IPS-NIHi7 (cell line): ENCODE results near the gene PSMD14.
"Not testable (repeated sequence)": the region's sequence is repeated elsewhere in the genome, so short reads cannot be mapped to it uniquely, and the experiment has no call there.

Source experiments
- DNase-seq: peaks from one replicate; pipeline ENCODE4 v3.0.0; 2012; ENCODE audit warnings: mixed read lengths; ENCODE audit errors: extremely low spot score

Gene PSMD14

GRCh38 chr2:161308178-161308955 lies at the start of gene PSMD14:
Gene PSMD14 (plus strand): TSS chr2:161308425. CDS start chr2:161318826, 10,401 bp downstream.
- peak; percentile 88 for DNase-seq

- no peak for DNase-seq
Observed at GRCh38 chr2:161265874-161266273, 42.4 kb upstream of the PSMD14 start.

- no peak for DNase-seq
Observed at GRCh38 chr2:161269111-161269510, 39.1 kb upstream of the PSMD14 start.

- peak; percentile 32 for DNase-seq
Observed at GRCh38 chr2:161273038-161273760, 35.0 kb upstream of the PSMD14 start.

- DNase-seq: peak; percentile 63
Observed at GRCh38 chr2:161278564-161279229, 29.5 kb upstream of the PSMD14 start.

- DNase-seq: not testable (repeated sequence)
Observed at GRCh38 chr2:161279230-161279815, 28.9 kb upstream of the PSMD14 start.

GRCh38 chr2:161280906-161281323 lies 27.3 kb upstream of the PSMD14 start:
- DNase-seq: peak; percentile 20

GRCh38 chr2:161281615-161282310 lies 26.5 kb upstream of the PSMD14 start:
- DNase-seq: not testable (repeated sequence)

GRCh38 chr2:161282311-161282644 lies 25.9 kb upstream of the PSMD14 start:
- not testable (repeated sequence) for DNase-seq

GRCh38 chr2:161283926-161284325 lies 24.3 kb upstream of the PSMD14 start:
- DNase-seq: no peak

- no peak for DNase-seq
Observed at GRCh38 chr2:161303535-161304050, 4.6 kb upstream of the PSMD14 start.

GRCh38 chr2:161306919-161307318 lies 1.3 kb upstream of the PSMD14 start:
- no peak for DNase-seq

- DNase-seq: no peak
Observed at GRCh38 chr2:161307676-161308075, 549 bp upstream of the PSMD14 start.

- DNase-seq: no peak
Observed at GRCh38 chr2:161312996-161313395, 4.8 kb downstream of the PSMD14 start.

GRCh38 chr2:161315380-161315779 lies 7.2 kb downstream of the PSMD14 start:
- DNase-seq: no peak

GRCh38 chr2:161316701-161317100 lies 8.5 kb downstream of the PSMD14 start:
- no peak for DNase-seq

- DNase-seq: no peak
Observed at GRCh38 chr2:161321944-161322648, 13.9 kb downstream of the PSMD14 start.

GRCh38 chr2:161324876-161325275 lies 16.7 kb downstream of the PSMD14 start:
- DNase-seq: no peak

- no peak for DNase-seq
Observed at GRCh38 chr2:161327582-161327981, 19.4 kb downstream of the PSMD14 start.

- no peak for DNase-seq
Observed at GRCh38 chr2:161332371-161332967, 24.2 kb downstream of the PSMD14 start.
